Spleen (tissue), 11 donors: ENCODE data around the gene CARD19. TPM values are rescaled to one million over a fixed set of nuclear protein-coding genes. Genes with fewer than 3 reads are reported as not detected.
"Not testable (repeated sequence)": the region's sequence is repeated elsewhere in the genome, so short reads cannot be mapped to it uniquely, and the experiment has no call there.

Experiments used
- DNase-seq: peaks from one replicate; pipeline ENCODE4 v3.0.0-alpha.2; 2020
- H3K27ac ChIP-seq, 8 donors: fragments of 200-600 bp; sonication (generic) in 7 of 8; 1 replicate in 4 of 8; 2 replicates in 4 of 8; pipeline versions ENCODE4 v1.5.0 to v1.8.0; 2016 to 2021; ENCODE audit warnings: inconsistent platforms in 4 of 8, mild to moderate bottlenecking in 4 of 8, moderate library complexity in 1 of 8
- H3K27me3 ChIP-seq, 7 donors: fragments of 200-600 bp; sonication (generic) in 6 of 7; replicated peaks in 1 of 7; 1 replicate in 4 of 7; 2 replicates in 3 of 7; pipeline versions ENCODE4 v1.5.0 to v1.8.0; 2016 to 2021; ENCODE audit warnings: inconsistent platforms in 3 of 7, mild to moderate bottlenecking in 1 of 7
- H3K36me3 ChIP-seq, 6 donors: fragments of 200-600 bp; sonication (generic) in 5 of 6; 1 replicate in 4 of 6; 2 replicates in 2 of 6; pipeline versions ENCODE4 v1.5.0 to v1.8.0; 2016 to 2021; ENCODE audit warnings: inconsistent platforms in 2 of 6
- H3K4me1 ChIP-seq, 6 donors: fragments of 200-600 bp; sonication (generic) in 5 of 6; 1 replicate in 3 of 6; 2 replicates in 3 of 6; pipeline versions ENCODE4 v1.5.0 to v1.8.0; 2016 to 2021; ENCODE audit warnings: inconsistent platforms in 3 of 6
- H3K4me3 ChIP-seq, 8 donors: fragments of 200-600 bp; sonication (generic) in 7 of 8; 1 replicate in 4 of 8; 2 replicates in 4 of 8; pipeline versions ENCODE4 v1.5.0 to v1.8.0; 2016 to 2021; ENCODE audit warnings: inconsistent platforms in 4 of 8, mild to moderate bottlenecking in 4 of 8, moderate library complexity in 2 of 8
- H3K9me3 ChIP-seq, 8 donors: fragments of 200-600 bp; sonication (generic) in 7 of 8; 1 replicate in 4 of 8; 2 replicates in 4 of 8; pipeline versions ENCODE4 v1.5.0 to v1.8.0; 2016 to 2021; ENCODE audit warnings: inconsistent platforms in 4 of 8
- POLR2A ChIP-seq, 3 donors: fragments of 450-650 bp; IDR thresholded peaks; one replicate each; pipeline ENCODE4 v1.5.1; 2017; ENCODE audit warnings: antibody characterized with exemption in 3 of 3, mild to moderate bottlenecking in 1 of 3
- POLR2AphosphoS5 ChIP-seq, 3 donors: sonication (generic); formaldehyde crosslinking; IDR thresholded peaks; one replicate each; pipeline ENCODE4 v1.5.1; 2017; ENCODE audit warnings: antibody characterized with exemption in 3 of 3
- WGBS, 5 donors: extraction: QIAGEN DNeasy Blood & Tissue Kit in 3 of 5; methylation state at CpG; one replicate each; pipeline versions ENCODE4 v1.1.5 to v1.1.7; 2013 to 2018; 5-methylcytosine and 5-hydroxymethylcytosine counted together
- intact Hi-C: fragments of 100-400 bp; cut with DNase I; formaldehyde crosslinking; loops from one replicate; pipeline ENCODE4 v1.15.0; 2023; ENCODE audit warnings: low total_unique reads
- polyA plus RNA-seq, 3 donors: library from polyadenylated mRNA; stranded (reverse); fragments of 200-250 nt; gene quantifications; one replicate each; pipeline ENCODE4 v1.2.1, GENCODE V29; 2013
- total RNA-seq, 7 donors: library from RNA; depleted of rRNA in 3 of 7; stranded (reverse); fragments of >200 nt in 3 of 7; fragmentation: NEBNext Ultra II Directional in 4 of 7; extraction: Animal tissue kit (Norgen Biotek cat#: 25700) in 4 of 7; gene quantifications; one replicate each; pipeline versions ENCODE4 v1.1.0 to v1.2.1, GENCODE V29; 2016 to 2021
- TF ChIP-seq, protein P1 (sequence below), 11 experiments: fragments of 200-600 bp in 7 of 11; fragments of 450-650 bp in 4 of 11; sonication (generic) in 4 of 11; IDR thresholded peaks in 8 of 11; conservative IDR thresholded peaks in 3 of 11; 1 replicate in 7 of 11; 2 replicates in 4 of 11; pipeline versions ENCODE4 v1.4.0 to v1.8.0; 2016 to 2021; ENCODE audit warnings: antibody characterized with exemption in 11 of 11, inconsistent platforms in 4 of 11, mild to moderate bottlenecking in 1 of 11
- donor health status: healthy with polysubstance abuse.
- donor health status: DM: no; HTN: no; CAD: no; lungs with moderate emphysema.
- donor health status: DM: no; HTN: no; CAD: no.
- donor health status: Bipolar disorder and iron deficiency.
- donor health status: healthy.
- donor health status: DM: no; HTN: no; CAD: no.
- donor health status: DM: yes; HTN: yes; CAD: no.

Gene CARD19
- total and polyA plus RNA-seq, 10 donors = 21.7 to 78.8 (median 39.2) TPM

DNA sequence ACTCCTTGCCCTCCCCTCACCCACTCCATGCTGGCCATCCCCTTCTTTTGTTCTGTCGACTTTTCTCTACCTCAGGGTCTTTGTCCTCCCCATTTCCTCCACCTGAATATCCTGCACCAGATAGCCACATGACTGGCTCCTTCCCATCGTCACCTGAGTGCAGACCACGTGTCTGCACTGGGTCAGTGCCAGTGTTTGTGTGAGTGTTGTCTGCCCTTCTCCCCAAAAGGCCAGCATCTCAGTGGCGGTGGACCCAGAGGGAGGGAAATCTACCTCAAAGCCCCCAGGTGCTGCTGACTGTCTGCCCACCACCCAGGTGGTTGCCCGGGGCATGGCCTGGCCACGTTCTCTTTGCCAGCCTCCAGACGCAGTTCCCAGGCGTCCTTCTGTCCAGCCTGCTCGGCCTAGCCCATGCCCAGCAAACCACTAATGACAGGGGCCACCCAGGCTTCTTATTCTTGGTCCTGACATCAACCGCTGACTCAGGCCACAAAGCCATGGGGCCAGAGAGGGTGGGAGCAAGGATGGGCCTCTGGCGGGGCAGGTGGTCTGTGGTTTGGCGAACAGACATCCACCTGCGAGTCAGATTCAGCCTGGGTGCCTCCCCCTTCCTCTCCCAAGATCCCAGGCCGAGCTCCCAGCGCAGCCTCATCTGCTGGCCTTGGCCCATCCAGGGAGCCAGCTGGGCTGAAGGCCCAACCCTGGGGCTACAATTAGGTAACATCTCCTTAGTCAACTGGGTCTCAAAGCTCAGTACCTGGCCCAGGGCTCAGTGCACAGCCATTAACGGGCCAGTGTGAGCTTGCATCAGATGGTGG is 43.6 kb downstream of the CARD19 start:
- H3K36me3 ChIP-seq = no peaks in the 10 kb centered on the region
- H3K4me3 ChIP-seq = no peak overlapping the region
- H3K27me3 ChIP-seq = no peaks in the 10 kb centered on the region
- TF ChIP-seq, protein P1, sequence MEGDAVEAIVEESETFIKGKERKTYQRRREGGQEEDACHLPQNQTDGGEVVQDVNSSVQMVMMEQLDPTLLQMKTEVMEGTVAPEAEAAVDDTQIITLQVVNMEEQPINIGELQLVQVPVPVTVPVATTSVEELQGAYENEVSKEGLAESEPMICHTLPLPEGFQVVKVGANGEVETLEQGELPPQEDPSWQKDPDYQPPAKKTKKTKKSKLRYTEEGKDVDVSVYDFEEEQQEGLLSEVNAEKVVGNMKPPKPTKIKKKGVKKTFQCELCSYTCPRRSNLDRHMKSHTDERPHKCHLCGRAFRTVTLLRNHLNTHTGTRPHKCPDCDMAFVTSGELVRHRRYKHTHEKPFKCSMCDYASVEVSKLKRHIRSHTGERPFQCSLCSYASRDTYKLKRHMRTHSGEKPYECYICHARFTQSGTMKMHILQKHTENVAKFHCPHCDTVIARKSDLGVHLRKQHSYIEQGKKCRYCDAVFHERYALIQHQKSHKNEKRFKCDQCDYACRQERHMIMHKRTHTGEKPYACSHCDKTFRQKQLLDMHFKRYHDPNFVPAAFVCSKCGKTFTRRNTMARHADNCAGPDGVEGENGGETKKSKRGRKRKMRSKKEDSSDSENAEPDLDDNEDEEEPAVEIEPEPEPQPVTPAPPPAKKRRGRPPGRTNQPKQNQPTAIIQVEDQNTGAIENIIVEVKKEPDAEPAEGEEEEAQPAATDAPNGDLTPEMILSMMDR (IDR thresholded peaks at IDR 0.05 in 8 of 11, conservative IDR thresholded peaks at IDR 0.05 in 3 of 11) = no peak
- TF ChIP-seq POLR2A (IDR thresholded peaks at IDR 0.05) (no peak), POLR2AphosphoS5 (IDR thresholded peaks at IDR 0.05) (no peak)
- peaks cover 0 to 5% (median 1%) of the 10 kb centered on the region in 8 donors for H3K9me3 ChIP-seq
- DNase-seq = peak; percentile 69
- WGBS, 5 donors = 71 to 86% (median 78%) methylated on average over 14 to 16 of the region's 16 CpGs
- peaks cover 16 to 56% (median 43%) of the 10 kb centered on the region in 6 donors for H3K4me1 ChIP-seq
- intact Hi-C loops = no loop called here
- H3K27ac ChIP-seq = no peak overlapping the region

DNA sequence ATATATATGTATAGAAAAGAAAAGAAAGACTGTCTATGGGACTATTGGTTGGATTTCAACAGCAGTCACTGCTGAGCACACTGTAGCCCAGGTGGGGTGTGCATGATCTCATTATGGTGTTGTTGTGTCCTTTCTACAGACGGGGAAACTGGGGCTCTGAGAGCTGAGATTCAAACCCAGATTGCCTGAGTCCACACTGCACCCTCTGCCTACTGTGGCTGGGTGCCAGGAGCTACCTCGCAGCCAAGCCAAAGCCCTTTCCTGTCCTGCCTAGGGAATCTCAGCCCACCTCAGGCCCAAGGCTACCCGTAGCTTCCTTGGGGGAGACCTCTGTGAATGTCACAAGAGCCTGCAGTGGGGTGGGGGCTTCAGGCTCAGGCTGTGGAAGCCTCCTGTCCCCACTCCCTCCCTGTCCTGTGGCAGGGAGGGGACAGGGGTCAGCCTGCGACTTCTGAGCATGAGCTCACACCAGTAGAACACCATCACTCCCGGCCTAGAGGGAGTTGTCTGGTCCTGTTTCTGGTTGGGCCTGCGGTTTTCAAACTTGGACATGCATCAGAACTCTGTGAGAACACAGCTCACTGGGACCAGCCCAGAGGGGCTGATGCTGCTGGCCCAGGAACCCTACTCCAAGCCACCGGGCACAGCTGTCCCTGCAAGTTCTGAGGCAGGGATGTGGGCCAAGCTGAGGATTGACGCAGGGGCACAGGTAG is 45.9 kb downstream of the CARD19 start:
- Histone ChIP-seq H3K4me1 (peaks cover 10 to 42% (median 34%) of the 10 kb centered on the region in 6 donors), H3K36me3 (no peaks in the 10 kb centered on the region), H3K9me3 (peaks cover 0 to 5% (median 1%) of the 10 kb centered on the region in 8 donors), H3K27me3 (no peaks in the 10 kb centered on the region), H3K27ac (no peak overlapping the region), H3K4me3 (no peak overlapping the region)
- peak; percentile 72 for DNase-seq
- intact Hi-C loops = no loop called here
- TF ChIP-seq POLR2AphosphoS5 (IDR thresholded peaks at IDR 0.05) = no peak
- no peak for TF ChIP-seq POLR2A (IDR thresholded peaks at IDR 0.05)
- TF ChIP-seq, protein P1 (IDR thresholded peaks at IDR 0.05 in 8 of 11, conservative IDR thresholded peaks at IDR 0.05 in 3 of 11) = no peak
- WGBS, 5 donors = 78 to 83% (median 80%) methylated on average over 4 to 8 of the region's 8 CpGs

DNA sequence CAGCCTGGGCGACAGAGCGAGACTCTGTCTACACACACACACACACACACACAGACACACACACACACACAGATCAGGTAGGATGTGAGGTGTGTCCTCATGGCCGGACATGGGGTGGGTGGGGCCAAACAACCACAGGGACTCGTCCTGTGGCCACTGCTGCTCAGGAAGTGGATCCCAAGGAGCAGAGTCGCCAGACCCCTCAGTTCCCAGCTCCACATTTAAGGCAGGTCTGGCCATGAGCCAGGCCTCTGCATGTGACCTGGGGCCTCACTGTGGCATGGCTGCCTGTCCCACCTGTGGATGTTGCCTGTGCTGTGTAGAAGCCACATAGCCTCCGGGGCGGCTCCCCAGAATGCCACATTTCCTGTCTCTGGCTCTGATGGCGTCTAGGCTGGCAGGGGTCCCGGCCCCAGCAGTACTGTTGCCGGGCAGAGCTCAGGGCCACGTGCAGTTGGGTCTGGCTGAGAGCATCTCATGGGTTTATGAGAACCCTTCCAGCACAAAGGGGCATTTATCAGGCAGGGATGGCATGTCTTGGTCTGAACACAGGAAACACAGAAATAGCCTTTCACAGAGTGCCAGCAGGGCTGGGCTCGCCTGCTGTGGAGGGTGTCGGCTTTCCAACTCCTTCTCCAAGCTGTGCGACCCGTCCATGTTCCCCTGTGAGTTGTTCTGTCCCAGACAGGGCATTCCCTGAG is 48.0 kb downstream of the CARD19 start:
- no peaks in the 10 kb centered on the region for H3K36me3 ChIP-seq
- H3K27ac ChIP-seq = peak overlapping the region in 6 of 8 donors; percentile 2 to 73 (median 42)
- TF ChIP-seq POLR2A (IDR thresholded peaks at IDR 0.05) (no peak), POLR2AphosphoS5 (IDR thresholded peaks at IDR 0.05) (peak in 2 of 3 donors; percentile 45 to 53)
- 18 to 25% (median 23%) methylated on average over 11 to 15 of the region's 15 CpGs for WGBS, 5 donors
- H3K9me3 ChIP-seq = peaks cover 0 to 6% (median 0%) of the 10 kb centered on the region in 8 donors
- intact Hi-C loops = no loop called here
- peak; percentile 83 for DNase-seq
- H3K4me3 ChIP-seq = no peak overlapping the region
- peaks cover 9 to 28% (median 19%) of the 10 kb centered on the region in 6 donors for H3K4me1 ChIP-seq
- H3K27me3 ChIP-seq = no peaks in the 10 kb centered on the region

DNA sequence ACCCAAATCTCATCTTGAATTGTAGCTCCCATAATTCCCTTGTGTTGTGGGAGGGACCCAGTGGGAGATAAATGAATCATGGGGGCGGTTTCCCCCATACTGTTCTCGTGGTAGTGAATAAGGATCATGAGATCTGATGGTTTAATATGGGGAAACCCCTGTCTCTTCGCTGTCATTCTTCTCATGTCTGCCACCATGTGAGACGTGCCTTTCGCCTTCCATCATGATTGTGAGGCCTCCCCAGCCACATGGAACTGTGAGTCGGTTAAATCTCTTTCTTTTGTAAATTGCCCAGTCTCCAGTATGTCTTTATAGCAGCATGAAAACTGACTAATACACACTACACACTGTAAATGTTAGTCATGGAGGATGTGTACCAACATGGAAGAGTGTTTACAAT is 50.7 kb downstream of the CARD19 start:
- H3K9me3 ChIP-seq, DNase-seq, intact Hi-C loops, H3K27me3 ChIP-seq, H3K36me3 ChIP-seq, H3K27ac ChIP-seq, H3K4me3 ChIP-seq: not testable (repeated sequence)
- H3K4me1 ChIP-seq = peaks cover 9 to 29% (median 19%) of the 10 kb centered on the region in 6 donors
- 71 to 83% (median 76%) methylated on average over 6 of the region's 6 CpGs for WGBS, 5 donors
